HL-60/S4 (cell line): Measurements from ENCODE around the gene ADSL.

ENCODE experiments used
- in situ Hi-C: fragments of 300-500 bp; cut with MboI; formaldehyde crosslinking; loops from 2 replicates; pipeline ENCODE4 v1.14.3; 2022; ENCODE audit warnings: low sequenced_read_pairs

ADSL gene

GRCh38 chr22:40326905-40327735, 19.2 kb upstream of the ADSL start:
- in situ Hi-C loops = no loop called here

GRCh38 chr22:40328546-40329456, 17.5 kb upstream of the ADSL start:
- in situ Hi-C loops = no loop called here

GRCh38 chr22:40329466-40329865, 16.8 kb upstream of the ADSL start:
- in situ Hi-C loops = no loop called here

GRCh38 chr22:40330086-40330485, 16.2 kb upstream of the ADSL start:
- in situ Hi-C loops = no loop called here

GRCh38 chr22:40330615-40331014, 15.7 kb upstream of the ADSL start:
- in situ Hi-C loops = no loop called here

DNA sequence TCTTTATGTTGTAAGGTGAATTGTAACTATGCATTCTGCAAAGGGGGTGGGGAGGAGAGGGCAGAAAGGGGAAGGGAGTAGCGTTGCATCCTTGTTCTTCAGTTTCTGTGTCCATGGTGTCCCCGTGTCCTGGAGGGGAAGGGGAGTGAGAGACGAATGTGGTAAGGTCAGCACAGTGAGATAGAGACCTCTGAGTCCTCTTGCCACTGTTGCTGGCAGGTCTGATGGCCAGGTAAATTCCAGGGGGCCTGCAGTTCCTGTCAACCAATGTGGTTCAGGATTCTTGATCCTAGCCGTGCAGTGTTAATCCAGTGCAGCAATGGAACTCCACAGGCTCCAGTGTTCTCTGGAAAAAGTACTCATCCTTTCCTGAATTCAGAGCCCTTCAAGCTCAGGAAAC, 14.6 kb upstream of the ADSL start:
- in situ Hi-C loops = no loop called here

DNA sequence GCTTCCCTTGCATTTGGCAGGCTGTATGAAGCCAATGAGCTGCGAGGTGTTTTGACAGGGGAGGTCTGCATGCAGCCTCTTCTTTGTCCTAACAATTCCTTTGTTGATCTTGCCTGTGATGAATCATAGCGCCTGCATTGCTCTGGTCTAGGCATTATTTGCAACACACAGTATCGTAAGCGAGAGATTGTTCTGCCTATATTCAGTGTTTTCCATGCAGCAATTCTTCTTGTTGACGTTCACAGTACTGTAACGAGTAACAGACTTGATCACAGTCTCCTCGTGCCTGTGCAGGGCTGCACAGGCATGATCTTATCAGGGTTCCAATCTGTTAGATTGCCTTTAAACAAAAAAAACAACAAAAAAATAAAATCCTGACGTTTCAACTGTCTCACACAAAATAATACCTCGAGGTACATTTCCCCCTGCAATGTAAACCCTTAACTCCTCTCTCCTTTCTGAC, 13.9 kb upstream of the ADSL start:
- in situ Hi-C loops = no loop called here

- in situ Hi-C loops = no loop called here
These were observed 12.2 kb upstream of the ADSL start for GRCh38 chr22:40334060-40334459.

- in situ Hi-C loops = no loop called here
These were observed 11.4 kb upstream of the ADSL start for GRCh38 chr22:40334899-40335298.

DNA sequence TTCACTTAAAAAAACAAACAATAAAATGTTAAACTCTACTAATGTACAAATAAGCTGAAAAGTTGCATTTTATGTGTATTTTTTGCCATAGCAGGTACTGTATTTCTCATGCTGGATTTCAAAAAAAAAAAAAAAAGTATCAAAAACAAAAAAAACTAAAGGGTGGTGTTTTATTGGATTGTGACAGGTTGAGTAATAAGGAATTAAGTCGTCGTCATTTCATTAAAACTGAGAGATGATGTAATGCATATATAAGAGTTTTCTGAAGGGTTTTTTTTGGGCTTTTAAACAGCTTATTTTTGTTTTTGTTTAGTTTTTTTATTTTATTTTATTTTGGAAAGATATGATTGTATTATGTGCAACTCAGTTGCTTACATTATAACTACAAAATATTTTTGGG, 10.9 kb upstream of the ADSL start:
- in situ Hi-C loops = no loop called here

- in situ Hi-C loops = loop anchor here (10.0 kb wide), 1 partner anchor 295 kb away; no protein-coding TSS in a partner anchor
These were observed 6.3 kb upstream of the ADSL start for GRCh38 chr22:40340044-40340443.

GRCh38 chr22:40341604-40342003, 4.7 kb upstream of the ADSL start:
- in situ Hi-C loops = loop anchor here (10.0 kb wide), 1 partner anchor 297 kb away; no protein-coding TSS in a partner anchor

DNA sequence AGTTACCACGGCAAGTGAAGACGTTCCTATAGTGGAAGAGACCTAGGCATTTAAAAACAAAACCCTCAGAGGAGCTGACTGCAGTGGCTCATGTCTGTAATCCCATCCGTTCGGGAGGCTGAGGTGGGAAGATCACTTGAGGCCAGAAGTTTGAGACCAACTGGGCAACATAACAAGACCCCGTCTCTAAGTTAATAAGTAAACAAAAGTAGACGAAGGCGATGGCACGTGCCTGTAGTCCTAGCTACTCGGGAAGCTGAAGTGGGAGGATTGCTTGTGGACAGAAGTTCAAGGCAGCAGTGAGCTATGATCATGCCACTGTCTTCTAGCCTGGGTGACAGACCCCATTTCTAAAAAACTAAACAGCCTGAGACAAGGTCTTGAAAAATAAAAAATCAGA, 3.8 kb upstream of the ADSL start:
- in situ Hi-C loops = loop anchor here (10.0 kb wide), 1 partner anchor 298 kb away; no protein-coding TSS in a partner anchor

DNA sequence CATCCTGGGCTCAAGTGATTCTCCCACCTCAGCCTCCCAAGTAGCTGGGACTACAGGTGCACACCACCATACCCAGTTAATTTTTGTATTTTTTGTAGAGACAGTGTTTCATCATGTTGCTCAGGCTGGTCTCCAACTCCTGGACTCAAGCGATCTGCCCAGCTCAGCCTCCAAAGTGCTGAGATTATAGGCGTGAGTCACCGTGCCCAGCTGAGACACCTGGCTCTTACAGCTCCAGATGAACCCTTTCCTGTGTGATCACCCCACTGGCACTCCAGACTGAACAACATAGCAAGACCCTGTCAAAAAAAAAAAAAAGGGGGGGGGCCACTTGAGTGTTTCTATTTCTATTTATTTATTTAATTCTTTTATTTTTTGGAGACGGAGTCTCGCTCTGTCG, 1.0 kb upstream of the ADSL start:
- in situ Hi-C loops = loop anchor here (10.0 kb wide), 1 partner anchor 300 kb away; no protein-coding TSS in a partner anchor

DNA sequence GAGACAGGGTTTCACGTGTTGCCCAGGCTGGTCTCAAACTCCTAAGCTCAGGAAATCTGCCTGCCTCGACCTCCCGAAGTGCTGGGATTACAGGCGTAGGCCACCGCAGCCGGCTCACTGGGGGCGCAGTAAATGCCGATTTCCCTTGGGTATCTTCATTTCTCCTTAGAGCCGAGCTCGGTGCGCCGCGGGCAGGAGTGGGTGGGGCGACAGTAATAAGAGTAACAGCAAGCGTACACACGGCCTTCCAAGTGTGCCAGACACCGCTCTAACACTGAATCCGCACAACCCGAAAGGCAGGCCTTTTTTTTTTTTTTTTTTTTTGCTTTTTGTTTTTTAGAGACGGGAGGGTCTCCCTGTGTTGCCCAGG, 500 bp upstream of the ADSL start:
- in situ Hi-C loops = loop anchor here (10.0 kb wide), 1 partner anchor 301 kb away; no protein-coding TSS in a partner anchor

GRCh38 chr22:40347300-40347699, 1.0 kb downstream of the ADSL start:
- in situ Hi-C loops = loop anchor here (10.0 kb wide), 1 partner anchor 302 kb away; no protein-coding TSS in a partner anchor

- in situ Hi-C loops = loop anchor here (10.0 kb wide), 1 partner anchor 303 kb away; no protein-coding TSS in a partner anchor
These were observed 1.8 kb downstream of the ADSL start for GRCh38 chr22:40348025-40348658.

- in situ Hi-C loops = no loop called here
These were observed 6.5 kb downstream of the ADSL start for GRCh38 chr22:40352763-40353162.

DNA sequence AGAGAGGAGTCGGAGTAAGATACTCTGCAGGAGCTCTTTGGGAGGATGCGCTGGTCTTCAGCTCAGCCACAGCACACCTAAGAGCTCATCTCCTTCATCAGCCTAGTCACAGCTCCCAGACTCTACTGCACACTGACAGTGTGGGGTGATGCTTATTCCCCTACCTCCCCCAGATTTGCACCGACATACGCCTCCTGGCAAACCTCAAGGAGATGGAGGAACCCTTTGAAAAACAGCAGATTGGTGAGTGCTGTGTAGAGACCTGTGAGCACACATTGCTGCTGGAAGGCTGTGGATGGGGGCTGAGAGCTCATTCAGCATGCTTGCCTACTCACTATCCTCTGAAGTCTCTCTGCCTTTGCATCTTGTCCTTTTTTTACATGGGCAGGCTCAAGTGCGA, 14.8 kb downstream of the ADSL start:
- in situ Hi-C loops = no loop called here

DNA sequence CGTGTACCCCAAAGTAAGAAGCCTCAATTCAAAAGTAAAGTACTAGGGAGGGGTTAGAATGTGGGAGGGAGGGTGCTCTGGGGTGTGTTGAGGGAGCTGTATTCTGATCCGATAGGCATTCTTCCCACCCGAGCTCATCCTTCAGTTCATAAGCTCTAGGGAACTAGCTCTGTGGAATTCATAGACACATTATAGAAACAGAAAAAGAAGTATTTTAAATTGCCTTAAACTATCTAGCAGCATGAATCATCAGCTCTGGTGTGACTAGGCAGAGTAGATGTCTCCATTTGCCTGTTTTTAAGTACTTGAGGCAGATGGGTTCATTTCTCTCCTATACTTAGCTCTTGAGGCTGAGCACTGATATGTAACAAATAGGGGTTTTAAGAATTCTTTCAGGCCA, 16.8 kb downstream of the ADSL start:
- in situ Hi-C loops = no loop called here

DNA sequence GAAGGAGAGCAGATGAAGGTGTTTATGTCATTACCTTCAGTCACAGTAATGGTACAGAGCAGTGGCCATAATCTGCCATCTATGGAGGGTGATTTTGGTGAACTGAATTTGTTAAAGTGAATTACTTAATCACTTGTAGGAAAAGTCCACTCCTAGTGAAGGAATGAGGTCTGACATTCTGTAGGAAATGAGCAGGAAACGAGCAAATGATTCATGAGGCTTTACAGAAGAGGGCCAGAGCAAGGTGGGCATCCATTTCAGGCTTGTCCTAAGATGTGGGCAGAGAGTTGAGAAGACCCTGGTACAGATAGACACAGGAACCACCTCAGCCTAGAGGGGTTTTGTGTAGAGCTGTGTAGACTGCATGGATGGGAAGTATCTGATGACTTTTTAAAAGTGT, 18.1 kb downstream of the ADSL start:
- in situ Hi-C loops = no loop called here
